ENCODE measurements around the gene ABHD6. TPM values are rescaled to one million over a fixed set of nuclear protein-coding genes. Genes with fewer than 3 reads are reported as not detected.

The ABHD6 gene
- total RNA-seq, 1 experiment from 2014 or later, result 12.7 TPM

DNA sequence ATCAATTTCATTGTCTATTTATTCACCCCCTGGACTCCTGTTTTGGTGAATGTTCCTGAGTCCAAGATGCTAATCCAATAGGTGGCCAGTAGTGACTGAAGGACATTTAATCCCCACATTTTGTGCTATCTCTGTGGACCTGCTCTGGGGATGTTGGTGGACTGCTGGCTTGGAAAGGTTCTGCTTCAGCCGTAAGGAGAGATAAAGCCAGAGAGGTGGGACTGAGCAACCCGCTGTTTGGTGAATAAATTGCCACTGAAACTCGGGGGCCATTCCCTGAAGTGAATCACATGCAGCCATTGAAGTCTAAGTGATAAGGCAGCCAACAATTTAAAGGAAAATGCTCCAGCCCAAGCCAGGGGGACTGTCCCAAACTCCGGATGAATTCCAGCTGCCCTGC is 1.6 kb upstream of the ABHD6 start (continued):
- TF ChIP-seq, protein P1, sequence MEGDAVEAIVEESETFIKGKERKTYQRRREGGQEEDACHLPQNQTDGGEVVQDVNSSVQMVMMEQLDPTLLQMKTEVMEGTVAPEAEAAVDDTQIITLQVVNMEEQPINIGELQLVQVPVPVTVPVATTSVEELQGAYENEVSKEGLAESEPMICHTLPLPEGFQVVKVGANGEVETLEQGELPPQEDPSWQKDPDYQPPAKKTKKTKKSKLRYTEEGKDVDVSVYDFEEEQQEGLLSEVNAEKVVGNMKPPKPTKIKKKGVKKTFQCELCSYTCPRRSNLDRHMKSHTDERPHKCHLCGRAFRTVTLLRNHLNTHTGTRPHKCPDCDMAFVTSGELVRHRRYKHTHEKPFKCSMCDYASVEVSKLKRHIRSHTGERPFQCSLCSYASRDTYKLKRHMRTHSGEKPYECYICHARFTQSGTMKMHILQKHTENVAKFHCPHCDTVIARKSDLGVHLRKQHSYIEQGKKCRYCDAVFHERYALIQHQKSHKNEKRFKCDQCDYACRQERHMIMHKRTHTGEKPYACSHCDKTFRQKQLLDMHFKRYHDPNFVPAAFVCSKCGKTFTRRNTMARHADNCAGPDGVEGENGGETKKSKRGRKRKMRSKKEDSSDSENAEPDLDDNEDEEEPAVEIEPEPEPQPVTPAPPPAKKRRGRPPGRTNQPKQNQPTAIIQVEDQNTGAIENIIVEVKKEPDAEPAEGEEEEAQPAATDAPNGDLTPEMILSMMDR (IDR thresholded peaks at IDR 0.05 in 2 of 3, conservative IDR thresholded peaks at IDR 0.05 in 1 of 3; ENCODE audit: borderline replicate concordance in 1 of 3, insufficient read depth in 1 of 3, low read depth in 2 of 3, low read length in 2 of 3), result no peak
- no peak for TF ChIP-seq EZH2phosphoT487 (IDR thresholded peaks at IDR 0.05; ENCODE audit: borderline replicate concordance)
- no peak for TF ChIP-seq POLR2AphosphoS5 (IDR thresholded peaks at IDR 0.05; ENCODE audit: low read depth, low read length)
- no peak for TF ChIP-seq SIN3A (IDR thresholded peaks at IDR 0.05; ENCODE audit: low read depth)

DNA sequence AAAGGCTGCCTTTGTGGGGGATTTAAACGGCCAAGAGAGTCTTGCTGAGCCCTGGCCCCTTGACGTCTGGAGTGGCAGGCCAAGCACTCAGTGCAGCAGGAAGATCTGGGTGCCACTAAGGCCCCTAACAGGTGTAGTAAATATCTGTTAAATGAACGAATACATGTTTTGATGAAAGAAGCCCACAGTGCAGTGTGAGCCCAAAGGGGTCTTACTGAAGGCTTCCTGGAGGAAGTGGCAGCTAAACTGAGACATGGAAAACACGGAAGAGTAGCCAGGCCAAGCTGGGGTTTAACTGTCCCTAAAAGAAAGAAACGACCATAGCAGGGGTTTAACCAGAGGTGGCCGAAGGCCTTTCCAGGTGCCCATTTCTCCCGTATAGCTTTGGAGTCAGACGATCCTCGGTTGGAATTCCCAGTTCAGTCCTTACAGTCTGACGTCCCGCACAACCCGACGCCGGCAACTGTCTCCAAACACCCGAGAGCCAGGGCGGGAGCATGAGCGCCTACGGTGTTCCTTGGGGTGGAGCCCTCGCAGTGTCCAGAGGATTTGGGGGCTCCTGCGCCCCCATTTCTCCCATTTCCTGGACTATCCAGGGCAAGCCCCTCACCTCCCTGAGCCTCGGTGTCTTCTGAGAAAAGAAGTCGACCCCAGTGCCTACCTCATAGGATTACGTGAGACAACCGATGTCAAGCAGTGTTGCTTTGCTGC is 910 bp upstream of the ABHD6 start:
- ATAC-seq (peak; percentile 41), DNase-seq (ENCODE audit: low read depth, low spot score) (no peak)
- Histone ChIP-seq H3K9me2 (ENCODE audit: insufficient read depth) (no peaks in the 10 kb centered on the region), H3K27ac (ENCODE audit: low read depth, low read length) (peak overlapping the region; percentile 36; the same call in 1 of the 2 replicates), H3K9ac (ENCODE audit: low read length) (peak overlapping the region; percentile 71), H3K4me1 (ENCODE audit: control insufficient read depth in 1 of 2, insufficient read depth in 2 of 2, low read length in 2 of 2) (peaks cover 8 to 23% of the 10 kb centered on the region in 2 experiments), H2AFZ (ENCODE audit: low read depth, low read length, poor library complexity, severe bottlenecking) (peak overlapping the region; percentile 98), H3K27me3 (ENCODE audit: insufficient read depth, low read length) (0 out of 2 replicates have a peak, but pooled peaks cover 2% of the 10 kb centered on the region), H4K20me1 (ENCODE audit: insufficient read depth) (no peaks in the 10 kb centered on the region), H3K4me3 (replicated peaks in 1 of 2; ENCODE audit: low read depth in 1 of 2, low read length in 2 of 2) (peak overlapping the region; percentile 68 to 91), H3K36me3 (ENCODE audit: control insufficient read depth in 1 of 2, insufficient read depth in 2 of 2, low read length in 2 of 2) (no peaks in the 10 kb centered on the region), H3K9me3 (ENCODE audit: control insufficient read depth in 1 of 2, insufficient read depth in 1 of 2, low read depth in 1 of 2, low read length in 2 of 2) (no peaks in the 10 kb centered on the region), H3K79me2 (ENCODE audit: insufficient read depth, low read length) (peaks cover 8% of the 10 kb centered on the region; the same call in 1 of the 2 replicates), H3K4me2 (ENCODE audit: low read length) (peak overlapping the region; percentile 98)
- POLR2A ChIA-PET, result no interaction called here
- BruUV-seq (replicated peaks), result TSS peak; percentile 73
- CTCF ChIA-PET, result interaction anchor here (0.9 to 1.5 kb wide), 2 partner anchors 19 to 70 kb away, joined by 3 to 6 read pairs; partner anchors contain the start of genes HTD2 and RPP14
- intact Hi-C loops (cut with micrococcal nuclease), result loop anchor here (2.0 kb wide), 1 partner anchor 36 kb away; no protein-coding TSS in a partner anchor
- RAD21 ChIA-PET (ENCODE audit: low non-redundant PET in 1 of 2, low total read pairs in 2 of 2, uncharacterized antibody in 2 of 2, unreplicated experiment in 2 of 2), result no interaction called here
- TF ChIP-seq RAD21 (IDR thresholded peaks at IDR 0.05; ENCODE audit: low read depth) (no peak), SIN3A (IDR thresholded peaks at IDR 0.05; ENCODE audit: low read depth) (no peak)
